GM18861 (cell line): ENCODE measurements around the gene EPYC.

Experiments
- ATAC-seq: cut with Tn5 transposase; IDR thresholded peaks from one replicate; pipeline ENCODE4 v1.9.1; 2021; ENCODE audit not compliant: unreplicated experiment

EPYC gene

DNA sequence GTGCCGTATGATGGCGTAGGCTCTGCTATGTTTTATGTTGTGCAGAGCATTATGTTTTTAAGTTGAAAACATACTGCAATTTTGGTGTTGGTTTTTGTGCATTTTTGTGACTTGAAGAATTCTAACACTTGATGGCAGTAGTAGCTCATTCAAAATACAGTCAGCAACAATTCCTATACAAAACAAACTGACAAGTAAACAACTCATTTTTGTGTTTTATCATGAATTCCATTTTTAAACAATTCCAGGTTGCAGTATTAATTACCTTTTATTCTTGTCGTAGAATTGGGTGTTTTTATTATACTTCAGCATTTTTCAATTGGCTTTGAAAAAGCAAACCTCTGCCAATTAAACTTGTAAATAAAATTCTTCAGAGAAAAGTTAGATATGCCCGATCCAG lies 45.7 kb downstream of the EPYC start:
- no peak for ATAC-seq

GRCh38 chr12:90958347-90958746 lies 46.4 kb downstream of the EPYC start:
- ATAC-seq, result no peak

GRCh38 chr12:90954921-90955320 lies 49.9 kb downstream of the EPYC start, which contains the start of gene CCER1:
CCER1 (minus strand) TSS chr12:90955176; CDS start chr12:90954742, 434 bp downstream.
- ATAC-seq, result no peak

DNA sequence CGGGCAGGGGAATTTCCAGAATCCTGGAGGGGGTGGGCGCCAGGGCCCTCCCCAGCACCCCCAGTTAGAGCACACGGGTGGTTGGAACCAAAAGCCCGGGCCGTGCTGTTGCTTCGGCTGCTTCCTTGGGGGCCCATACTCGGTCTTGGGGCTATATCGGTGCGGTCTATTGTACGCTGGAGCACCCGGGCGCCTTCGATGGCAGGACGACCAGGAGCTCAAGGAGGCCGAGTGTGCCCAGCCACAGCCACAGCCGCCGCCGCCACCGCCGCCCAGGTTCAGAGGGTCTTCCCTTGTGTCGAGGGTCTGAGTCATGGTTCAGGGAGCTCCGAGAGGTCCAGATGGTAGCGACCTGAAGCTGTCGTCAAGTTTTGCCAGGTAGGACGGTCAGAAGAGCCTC lies 50.3 kb downstream of the EPYC start:
- no peak for ATAC-seq

GRCh38 chr12:90953956-90954421 lies 50.8 kb downstream of the EPYC start:
- no peak for ATAC-seq

GRCh38 chr12:90951432-90952105 lies 53.2 kb downstream of the EPYC start:
- no peak for ATAC-seq

GRCh38 chr12:90947869-90948268 lies 56.9 kb downstream of the EPYC start:
- ATAC-seq, result no peak

DNA sequence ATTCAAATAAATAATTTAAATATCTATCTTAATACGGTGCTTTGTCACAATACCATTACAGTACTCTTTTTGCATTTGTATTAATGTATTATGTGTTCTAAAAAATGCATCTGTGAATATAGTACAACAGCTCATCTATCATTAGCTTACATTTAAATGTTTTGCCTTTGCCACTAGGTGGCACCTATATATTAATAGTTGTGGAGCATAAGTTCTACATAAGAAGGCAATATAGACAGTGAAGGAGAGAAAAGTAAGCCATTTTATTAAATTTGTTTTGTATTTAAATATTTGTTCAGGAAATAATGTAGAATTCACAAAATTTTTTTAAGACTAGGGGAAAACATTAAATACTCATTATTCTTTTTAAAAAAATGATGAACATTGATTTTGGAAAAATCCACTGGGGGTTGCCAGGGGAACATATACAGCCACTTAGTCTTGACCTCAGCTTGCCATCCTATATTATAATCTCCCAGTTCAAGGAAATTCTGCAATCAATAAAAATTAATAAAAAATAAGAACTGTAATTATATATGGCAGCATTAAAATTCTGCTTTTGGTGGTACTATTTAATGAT lies 59.6 kb downstream of the EPYC start:
- peak; percentile 83 for ATAC-seq

GRCh38 chr12:90943255-90943654 lies 61.5 kb downstream of the EPYC start:
- ATAC-seq, result no peak

DNA sequence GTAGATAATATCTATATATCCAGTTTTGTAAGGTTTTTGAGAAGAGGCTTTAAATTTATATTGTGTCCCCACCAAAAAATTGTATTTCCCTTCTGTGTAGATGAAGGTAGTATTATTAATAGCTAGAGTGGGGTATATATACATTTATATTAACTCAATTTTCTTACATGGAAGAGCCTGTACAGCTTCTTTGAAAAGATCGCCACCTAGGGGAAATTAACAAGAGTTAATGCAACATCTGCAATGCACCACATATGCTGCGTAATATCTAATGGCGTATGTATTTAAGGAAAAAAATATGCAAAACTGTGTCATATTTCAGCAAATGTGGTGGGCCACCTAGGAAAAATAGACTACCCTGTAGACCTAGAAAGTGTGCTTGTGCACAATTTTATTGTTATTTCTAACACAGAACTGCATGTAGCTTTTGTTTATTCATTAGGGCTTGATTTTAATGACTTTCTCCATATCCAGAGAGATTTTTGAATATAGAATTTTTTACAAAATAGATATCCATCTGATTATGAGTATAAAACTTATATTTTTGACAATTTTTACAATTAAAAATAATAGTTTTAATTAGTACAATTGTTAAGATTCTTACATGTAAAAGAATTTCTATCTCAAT lies 63.8 kb downstream of the EPYC start:
- ATAC-seq, result peak; percentile 75

DNA sequence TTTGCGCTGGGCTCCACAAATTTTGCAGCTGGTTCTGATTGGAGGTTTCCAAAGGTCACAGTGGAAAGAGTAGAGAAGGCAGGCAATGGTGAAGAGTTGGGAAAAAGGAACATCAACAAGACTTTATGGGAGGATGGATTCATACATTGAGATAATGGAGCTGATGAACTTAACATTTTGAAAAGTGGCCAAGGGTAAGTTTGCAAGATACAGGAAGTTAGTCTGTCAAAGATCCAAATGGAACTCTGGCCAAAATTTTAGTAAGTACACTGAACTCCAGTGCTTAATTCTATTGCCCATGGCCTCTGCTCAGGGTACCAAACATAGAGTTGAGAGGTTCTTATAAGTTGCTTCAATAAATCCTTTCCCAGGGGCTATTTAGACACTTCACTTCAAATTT lies 65.4 kb downstream of the EPYC start:
- no peak for ATAC-seq

DNA sequence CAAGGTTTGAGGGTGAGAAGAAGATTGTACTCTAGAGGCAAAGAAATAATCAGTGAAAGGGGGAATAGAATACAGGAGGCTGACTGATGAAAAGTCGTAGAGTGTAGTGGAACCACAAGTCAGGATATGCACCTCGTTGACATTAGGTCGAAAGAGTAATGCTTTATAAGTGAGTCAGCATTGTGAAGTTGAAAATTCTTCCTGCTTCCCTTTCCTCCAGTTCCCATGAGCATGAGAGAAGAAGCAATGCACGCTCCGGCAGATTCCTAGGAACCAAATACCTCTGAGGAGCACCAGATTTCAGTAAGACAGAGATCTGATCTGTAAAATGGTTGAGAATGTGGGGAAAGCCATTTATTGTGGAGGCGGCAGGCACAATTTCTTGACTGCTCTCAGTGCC lies 66.3 kb downstream of the EPYC start:
- no peak for ATAC-seq

GRCh38 chr12:90937651-90938050 lies 67.1 kb downstream of the EPYC start:
- no peak for ATAC-seq

GRCh38 chr12:90936230-90937005 lies 68.4 kb downstream of the EPYC start:
- ATAC-seq, result no peak

GRCh38 chr12:90925562-90925961 lies 79.2 kb downstream of the EPYC start:
- ATAC-seq, result no peak

- ATAC-seq, result no peak
Measured at GRCh38 chr12:90924406-90924805, 80.4 kb downstream of the EPYC start.

DNA sequence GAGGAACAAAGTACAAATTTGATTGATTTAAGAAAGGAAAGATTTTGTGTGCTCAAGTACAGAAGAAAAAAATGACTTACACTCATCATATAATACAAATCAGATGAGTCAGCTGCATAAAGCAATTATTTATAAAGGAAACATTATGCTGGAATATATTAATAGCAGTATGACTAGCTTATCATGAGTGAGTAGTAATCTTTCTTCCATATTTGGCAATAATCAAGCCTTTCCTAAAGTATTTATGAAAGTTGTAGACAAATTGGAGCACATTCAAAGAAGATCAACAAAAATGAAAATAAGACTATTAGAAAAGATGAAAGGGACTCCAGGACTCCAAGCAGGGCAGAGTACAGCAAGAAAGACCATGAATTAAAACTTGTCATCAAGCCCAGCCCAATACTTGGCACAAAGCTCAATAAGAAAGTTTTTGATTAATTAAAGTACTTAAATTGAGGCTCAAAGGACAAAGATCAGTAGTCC lies 82.6 kb downstream of the EPYC start:
- no peak for ATAC-seq

DNA sequence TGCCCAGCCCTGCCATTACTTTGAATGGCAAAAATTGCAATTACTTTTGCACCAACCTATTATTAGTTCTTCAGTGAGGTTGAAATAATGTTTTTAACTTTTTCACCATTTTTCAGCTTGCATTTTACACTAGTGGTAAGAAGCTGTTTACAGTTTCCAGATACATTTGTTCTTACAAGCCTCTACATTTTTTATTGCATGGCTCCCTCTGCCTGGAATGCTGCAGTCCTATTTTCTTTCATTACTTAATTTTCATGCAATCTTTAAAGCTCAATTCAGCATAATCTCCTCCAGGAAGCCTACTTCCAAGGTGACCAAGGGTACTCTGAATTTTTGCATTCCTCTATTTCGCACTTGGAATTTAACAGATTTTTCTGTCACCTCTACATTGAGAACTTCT lies 83.2 kb downstream of the EPYC start:
- no peak for ATAC-seq

GRCh38 chr12:90920222-90920621 lies 84.5 kb downstream of the EPYC start:
- ATAC-seq, result no peak

DNA sequence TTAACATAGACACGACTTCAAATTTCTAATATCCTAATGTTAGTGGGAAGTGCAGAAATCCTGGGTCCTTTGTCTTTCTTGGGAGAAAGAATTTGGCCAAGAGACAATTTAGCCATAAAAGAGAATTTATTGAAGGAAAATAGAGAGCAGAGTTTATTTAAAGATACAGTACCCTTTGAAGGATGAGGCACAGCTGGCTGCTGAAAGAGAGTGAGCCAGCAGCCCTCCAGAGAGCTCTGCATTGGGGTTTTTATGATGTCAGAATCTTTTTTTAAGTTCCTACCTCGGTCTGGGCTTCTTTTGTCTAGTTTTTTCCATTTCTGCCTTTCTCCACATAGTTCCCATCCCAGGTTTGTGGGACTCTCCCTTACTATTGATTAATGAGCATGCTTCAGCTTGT lies 87.3 kb downstream of the EPYC start:
- ATAC-seq, result no peak

- no peak for ATAC-seq
Measured at GRCh38 chr12:90916516-90916915, 88.3 kb downstream of the EPYC start.
